ENCODE results near the gene PHLPP2. TPM values are rescaled to one million over a fixed set of nuclear protein-coding genes. Genes with fewer than 3 reads are reported as not detected.
A peak's percentile ranks its signal among the peaks of the same experiment; 100 is the strongest.

The PHLPP2 gene
- total RNA-seq, 1 donor from 2014 or later = 10.2 TPM

DNA sequence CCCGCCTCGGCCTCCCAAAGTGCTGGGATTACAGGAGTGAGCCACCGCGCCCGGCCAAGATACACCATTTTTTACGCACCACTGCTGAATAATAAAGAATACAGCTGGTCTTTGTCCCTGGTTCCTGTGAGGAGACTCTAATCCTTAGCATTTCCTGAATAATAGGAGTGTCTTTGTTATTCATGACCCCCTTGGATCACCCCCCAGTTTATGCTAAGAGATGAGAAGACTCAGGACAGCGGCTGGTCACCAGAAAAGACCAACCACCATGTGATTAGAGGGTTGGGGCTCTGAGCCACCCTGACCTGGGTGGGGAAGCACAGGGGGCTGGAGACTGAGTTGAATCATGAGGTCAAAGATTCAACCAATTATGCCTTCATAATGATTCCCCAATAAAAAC, 17.3 kb downstream of the PHLPP2 start:
- Mint-ChIP-seq H3K9me3 (ENCODE audit: low read depth) (no peaks in the 10 kb centered on the region), H3K4me3 (ENCODE audit: unreplicated experiment) (no peak overlapping the region), H3K27me3 (ENCODE audit: low read depth) (no peaks in the 10 kb centered on the region), H3K36me3 (ENCODE audit: low read depth) (no peaks in the 10 kb centered on the region), H3K27ac (ENCODE audit: unreplicated experiment) (peak overlapping the region; percentile 27), H3K4me1 (ENCODE audit: low read depth) (peaks cover 33% of the 10 kb centered on the region)
- no peak for DNase-seq (ENCODE audit: low spot score)
- TF ChIP-seq, protein P1, sequence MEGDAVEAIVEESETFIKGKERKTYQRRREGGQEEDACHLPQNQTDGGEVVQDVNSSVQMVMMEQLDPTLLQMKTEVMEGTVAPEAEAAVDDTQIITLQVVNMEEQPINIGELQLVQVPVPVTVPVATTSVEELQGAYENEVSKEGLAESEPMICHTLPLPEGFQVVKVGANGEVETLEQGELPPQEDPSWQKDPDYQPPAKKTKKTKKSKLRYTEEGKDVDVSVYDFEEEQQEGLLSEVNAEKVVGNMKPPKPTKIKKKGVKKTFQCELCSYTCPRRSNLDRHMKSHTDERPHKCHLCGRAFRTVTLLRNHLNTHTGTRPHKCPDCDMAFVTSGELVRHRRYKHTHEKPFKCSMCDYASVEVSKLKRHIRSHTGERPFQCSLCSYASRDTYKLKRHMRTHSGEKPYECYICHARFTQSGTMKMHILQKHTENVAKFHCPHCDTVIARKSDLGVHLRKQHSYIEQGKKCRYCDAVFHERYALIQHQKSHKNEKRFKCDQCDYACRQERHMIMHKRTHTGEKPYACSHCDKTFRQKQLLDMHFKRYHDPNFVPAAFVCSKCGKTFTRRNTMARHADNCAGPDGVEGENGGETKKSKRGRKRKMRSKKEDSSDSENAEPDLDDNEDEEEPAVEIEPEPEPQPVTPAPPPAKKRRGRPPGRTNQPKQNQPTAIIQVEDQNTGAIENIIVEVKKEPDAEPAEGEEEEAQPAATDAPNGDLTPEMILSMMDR (IDR thresholded peaks at IDR 0.05) = no peak

DNA sequence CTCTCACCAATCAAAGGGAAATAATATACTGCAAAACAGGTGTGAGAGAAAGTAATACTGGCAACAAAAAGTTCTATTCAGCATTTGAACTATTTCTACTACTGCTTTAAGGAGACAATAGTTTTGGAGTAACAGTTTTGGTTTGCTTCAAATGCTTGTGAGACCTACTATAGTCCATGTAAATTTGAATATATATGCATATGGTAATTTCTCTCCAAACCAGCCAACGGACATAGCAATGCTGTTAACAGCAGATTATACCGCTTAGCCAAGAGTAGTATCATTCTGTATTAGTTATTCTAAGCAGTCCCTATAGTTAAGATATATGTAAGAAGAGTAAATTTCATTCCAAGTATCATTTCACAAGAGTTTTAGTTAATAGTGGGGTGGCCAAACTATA, 18.5 kb downstream of the PHLPP2 start:
- Mint-ChIP-seq H3K27ac (ENCODE audit: unreplicated experiment) (no peak overlapping the region), H3K4me1 (ENCODE audit: low read depth) (peaks cover 33% of the 10 kb centered on the region), H3K36me3 (ENCODE audit: low read depth) (peaks cover 2% of the 10 kb centered on the region), H3K27me3 (ENCODE audit: low read depth) (no peaks in the 10 kb centered on the region), H3K4me3 (ENCODE audit: unreplicated experiment) (no peak overlapping the region), H3K9me3 (ENCODE audit: low read depth) (no peaks in the 10 kb centered on the region)
- TF ChIP-seq, protein P1 (IDR thresholded peaks at IDR 0.05) = no peak
- DNase-seq (ENCODE audit: low spot score) = no peak

DNA sequence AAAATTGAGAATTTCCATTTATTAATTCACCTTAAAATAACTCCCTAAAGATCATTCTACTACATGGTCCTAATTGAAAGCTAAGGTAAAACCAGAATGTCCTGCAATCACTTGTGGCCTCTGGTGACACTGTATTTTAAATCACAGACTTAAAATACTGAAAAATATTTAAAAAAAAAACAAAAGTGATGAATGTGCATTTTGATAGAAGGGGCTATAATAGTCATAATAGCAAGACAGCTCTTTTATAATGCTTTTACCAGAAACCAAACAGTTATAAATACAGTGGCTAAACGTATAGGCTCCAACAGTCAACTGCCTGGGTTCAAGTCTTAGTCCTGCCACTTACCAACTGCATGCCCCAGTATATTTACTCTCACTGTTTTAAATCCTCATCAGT, 21.2 kb downstream of the PHLPP2 start:
- DNase-seq (ENCODE audit: low spot score) = no peak
- no peaks in the 10 kb centered on the region for H3K27me3 Mint-ChIP-seq (ENCODE audit: low read depth)
- H3K36me3 Mint-ChIP-seq (ENCODE audit: low read depth) = peaks cover 7% of the 10 kb centered on the region
- H3K27ac Mint-ChIP-seq (ENCODE audit: unreplicated experiment) = no peak overlapping the region
- TF ChIP-seq, protein P1 (IDR thresholded peaks at IDR 0.05) = no peak
- no peak overlapping the region for H3K4me3 Mint-ChIP-seq (ENCODE audit: unreplicated experiment)
- peaks cover 13% of the 10 kb centered on the region for H3K4me1 Mint-ChIP-seq (ENCODE audit: low read depth)
- no peaks in the 10 kb centered on the region for H3K9me3 Mint-ChIP-seq (ENCODE audit: low read depth)

DNA sequence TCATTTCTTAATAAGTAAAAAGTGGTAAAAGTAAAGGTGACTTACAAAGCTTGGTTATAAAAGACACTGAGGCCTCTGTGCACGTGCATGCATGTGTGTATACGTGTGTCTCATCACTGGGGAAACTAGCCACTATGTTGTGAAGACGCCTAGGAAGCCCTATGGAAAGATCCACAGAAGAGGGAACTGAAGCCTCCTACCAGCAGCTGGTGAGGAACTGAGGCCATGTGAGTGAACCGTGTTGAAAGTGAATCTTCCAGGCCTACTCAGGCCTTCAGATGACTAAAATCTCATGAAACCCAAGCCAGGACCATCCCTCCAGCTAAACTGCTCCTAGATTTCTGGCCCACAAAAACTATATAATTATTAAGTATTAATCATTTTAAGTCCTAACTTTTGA, 23.7 kb downstream of the PHLPP2 start:
- Mint-ChIP-seq H3K27ac (ENCODE audit: unreplicated experiment) (no peak overlapping the region), H3K9me3 (ENCODE audit: low read depth) (no peaks in the 10 kb centered on the region), H3K27me3 (ENCODE audit: low read depth) (no peaks in the 10 kb centered on the region), H3K4me1 (ENCODE audit: low read depth) (no peaks in the 10 kb centered on the region), H3K36me3 (ENCODE audit: low read depth) (peaks cover 9% of the 10 kb centered on the region), H3K4me3 (ENCODE audit: unreplicated experiment) (no peak overlapping the region)
- TF ChIP-seq, protein P1 (IDR thresholded peaks at IDR 0.05) = no peak
- no peak for DNase-seq (ENCODE audit: low spot score)

DNA sequence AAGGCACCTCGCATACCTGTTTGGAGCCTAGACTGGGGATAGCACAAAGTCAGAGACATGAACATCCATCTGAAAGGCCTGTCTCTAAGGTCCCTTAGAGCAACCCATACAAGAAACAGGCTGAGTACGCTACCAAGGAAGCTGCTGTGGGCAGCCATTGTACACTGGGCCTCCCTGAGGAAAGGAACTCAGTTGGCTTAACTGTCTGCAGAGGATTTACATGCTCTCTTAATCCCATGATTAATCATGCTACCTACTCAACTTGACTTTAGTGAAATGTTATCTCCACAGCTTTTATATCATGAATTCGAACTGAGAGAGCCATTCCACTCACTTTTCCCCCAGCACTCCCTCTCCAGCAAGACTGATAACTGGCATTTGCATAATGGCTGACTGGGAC, 26.0 kb downstream of the PHLPP2 start:
- Mint-ChIP-seq H3K4me1 (ENCODE audit: low read depth) (no peaks in the 10 kb centered on the region), H3K27me3 (ENCODE audit: low read depth) (no peaks in the 10 kb centered on the region), H3K36me3 (ENCODE audit: low read depth) (peaks cover 9% of the 10 kb centered on the region), H3K9me3 (ENCODE audit: low read depth) (no peaks in the 10 kb centered on the region), H3K4me3 (ENCODE audit: unreplicated experiment) (no peak overlapping the region), H3K27ac (ENCODE audit: unreplicated experiment) (no peak overlapping the region)
- TF ChIP-seq, protein P1 (IDR thresholded peaks at IDR 0.05) = no peak
- no peak for DNase-seq (ENCODE audit: low spot score)
